Cardiac fibroblast (primary cell): ENCODE measurements around the gene GLI3.

Experiments used
- DNase-seq, 2 donors: peaks; one replicate each; pipeline versions ENCODE4 v3.0.0 to v3.0.0-alpha.2; 2010; ENCODE audit warnings: low read depth in 2 of 2
- H3K4me3 ChIP-seq, 2 donors: replicated peaks in 1 of 2; 1 replicate in 1 of 2; 2 replicates in 1 of 2; pipeline ENCODE4 v1.5.1; 2011; ENCODE audit warnings: low read depth in 2 of 2, low read length in 2 of 2, mild to moderate bottlenecking in 2 of 2, moderate library complexity in 1 of 2
- CTCF ChIP-seq: IDR thresholded peaks from one replicate; pipeline ENCODE4 v1.5.1; 2011; ENCODE audit warnings: low read depth, mild to moderate bottlenecking, low read length, inconsistent platforms

Gene GLI3

GRCh38 chr7:41911792-41912191, 325.2 kb downstream of the GLI3 start:
- TF ChIP-seq CTCF, result no peak
- DNase-seq, result peak in 1 of 2 donors; percentile 92
- H3K4me3 ChIP-seq, result no peak overlapping the region
